Central memory CD8-positive, alpha-beta T cell (primary cell): ENCODE data around the gene CYSLTR1.
"Not testable (repeated sequence)": the region's sequence is repeated elsewhere in the genome, so short reads cannot be mapped to it uniquely, and the experiment has no call there.

ENCODE experiments used
- ATAC-seq: fragments of 150-1000 bp; cut with Tn5 transposase; replicated peaks from 2 replicates; pipeline ENCODE4 v1.10.0; 2022; ENCODE audit warnings: mild to moderate bottlenecking, moderate FRiP score, moderate number of reproducible peaks; ENCODE audit not compliant: poor library complexity, severe bottlenecking; ENCODE audit errors: extremely low read depth
- DNase-seq, 2 donors: peaks; one replicate each; pipeline ENCODE4 v3.0.0; 2021; ENCODE audit warnings: low spot score in 2 of 2
- H3K27ac Mint-ChIP-seq: one replicate; pipeline ENCODE4 v1.8.0; 2022; ENCODE audit warnings: low read depth, mild to moderate bottlenecking, moderate library complexity, mixed read lengths
- H3K27me3 Mint-ChIP-seq: one replicate; pipeline ENCODE4 v1.8.0; 2022; ENCODE audit warnings: mixed read lengths
- H3K36me3 Mint-ChIP-seq: one replicate; pipeline ENCODE4 v1.8.0; 2022; ENCODE audit warnings: mild to moderate bottlenecking, moderate library complexity, mixed read lengths; ENCODE audit not compliant: insufficient read depth
- H3K4me1 Mint-ChIP-seq: one replicate; pipeline ENCODE4 v1.8.0; 2022; ENCODE audit warnings: mixed read lengths
- H3K4me3 Mint-ChIP-seq: one replicate; pipeline ENCODE4 v1.8.0; 2022; ENCODE audit warnings: mild to moderate bottlenecking, moderate library complexity, mixed read lengths
- H3K9me3 Mint-ChIP-seq: one replicate; pipeline ENCODE4 v1.8.0; 2022; ENCODE audit warnings: mixed read lengths

The CYSLTR1 gene

GRCh38 chrX:78316265-78316664, 11.1 kb downstream of the CYSLTR1 start:
- H3K27me3 Mint-ChIP-seq: peaks cover under 1% of the 10 kb centered on the region
- DNase-seq (no peak), ATAC-seq (no peak)
- H3K27ac Mint-ChIP-seq: no peak overlapping the region
- H3K4me3 Mint-ChIP-seq: no peak overlapping the region
- no peaks in the 10 kb centered on the region for H3K9me3 Mint-ChIP-seq
- H3K4me1 Mint-ChIP-seq: peaks cover 6% of the 10 kb centered on the region
- H3K36me3 Mint-ChIP-seq: no peaks in the 10 kb centered on the region

DNA sequence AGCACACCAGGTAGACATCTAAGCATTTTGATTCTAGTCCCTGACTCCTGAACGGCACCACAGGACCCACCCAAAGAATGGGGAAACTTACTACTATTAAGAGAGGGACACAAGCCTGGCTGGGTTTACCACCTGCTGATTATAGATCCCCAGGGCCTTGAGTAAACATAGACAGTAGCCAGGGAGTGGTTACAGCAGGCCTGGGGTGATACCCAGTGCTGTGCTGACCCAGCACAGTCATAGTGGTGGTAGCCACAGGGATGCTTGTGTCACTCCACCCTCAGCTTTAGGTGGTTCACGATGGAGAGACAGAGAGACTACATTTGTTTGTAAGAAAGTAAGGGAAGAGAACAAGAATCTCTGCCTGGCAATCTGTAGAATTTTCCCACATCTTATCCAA, 11.7 kb downstream of the CYSLTR1 start:
- H3K27ac Mint-ChIP-seq: no peak overlapping the region

GRCh38 chrX:78314561-78314960, 12.8 kb downstream of the CYSLTR1 start:
- DNase-seq (no peak), ATAC-seq (no peak)
- Mint-ChIP-seq H3K36me3 (no peaks in the 10 kb centered on the region), H3K27me3 (peaks cover 12% of the 10 kb centered on the region), H3K9me3 (no peaks in the 10 kb centered on the region), H3K27ac (no peak overlapping the region), H3K4me1 (no peaks in the 10 kb centered on the region), H3K4me3 (no peak overlapping the region)

More for the DNA sequence above, 11.7 kb downstream of the CYSLTR1 start:
- H3K4me1 Mint-ChIP-seq: peaks cover 1% of the 10 kb centered on the region
- DNase-seq: no peak
- no peaks in the 10 kb centered on the region for H3K36me3 Mint-ChIP-seq
- ATAC-seq: no peak
- no peaks in the 10 kb centered on the region for H3K9me3 Mint-ChIP-seq
- H3K4me3 Mint-ChIP-seq: no peak overlapping the region
- peaks cover 6% of the 10 kb centered on the region for H3K27me3 Mint-ChIP-seq

GRCh38 chrX:78313526-78313925, 13.9 kb downstream of the CYSLTR1 start:
- no peaks in the 10 kb centered on the region for H3K9me3 Mint-ChIP-seq
- H3K4me3 Mint-ChIP-seq: no peak overlapping the region
- H3K27ac Mint-ChIP-seq: peak overlapping the region; percentile 26
- peaks cover 12% of the 10 kb centered on the region for H3K27me3 Mint-ChIP-seq
- DNase-seq (no peak), ATAC-seq (no peak)
- no peaks in the 10 kb centered on the region for H3K4me1 Mint-ChIP-seq
- no peaks in the 10 kb centered on the region for H3K36me3 Mint-ChIP-seq

- ATAC-seq: no peak
- Mint-ChIP-seq H3K27ac (no peak overlapping the region), H3K4me1 (no peaks in the 10 kb centered on the region), H3K9me3 (no peaks in the 10 kb centered on the region), H3K36me3 (no peaks in the 10 kb centered on the region), H3K27me3 (peaks cover 12% of the 10 kb centered on the region), H3K4me3 (no peak overlapping the region)
- no peak for DNase-seq
These were observed 19.7 kb downstream of the CYSLTR1 start for GRCh38 chrX:78307665-78308064.

DNA sequence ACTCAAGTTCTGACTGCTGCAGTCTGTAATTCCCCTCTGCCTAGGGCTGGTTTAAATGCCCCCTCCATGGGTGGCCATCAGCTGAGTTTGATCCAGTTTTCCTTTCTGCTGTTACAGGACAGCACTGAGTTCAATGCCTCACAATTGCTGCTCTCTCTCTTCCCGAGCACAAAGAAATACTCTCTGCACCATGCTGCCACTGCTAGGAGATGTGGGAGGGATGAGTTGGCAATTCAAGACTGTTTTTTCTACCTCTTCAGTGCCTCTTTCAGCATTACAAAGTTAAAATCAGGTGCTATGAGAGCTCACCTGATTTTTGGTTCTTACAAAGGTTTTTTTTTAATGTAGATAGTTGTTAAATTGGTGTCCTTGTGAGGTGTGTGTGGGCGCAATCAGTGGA, 24.3 kb downstream of the CYSLTR1 start:
- DNase-seq: no peak

DNA sequence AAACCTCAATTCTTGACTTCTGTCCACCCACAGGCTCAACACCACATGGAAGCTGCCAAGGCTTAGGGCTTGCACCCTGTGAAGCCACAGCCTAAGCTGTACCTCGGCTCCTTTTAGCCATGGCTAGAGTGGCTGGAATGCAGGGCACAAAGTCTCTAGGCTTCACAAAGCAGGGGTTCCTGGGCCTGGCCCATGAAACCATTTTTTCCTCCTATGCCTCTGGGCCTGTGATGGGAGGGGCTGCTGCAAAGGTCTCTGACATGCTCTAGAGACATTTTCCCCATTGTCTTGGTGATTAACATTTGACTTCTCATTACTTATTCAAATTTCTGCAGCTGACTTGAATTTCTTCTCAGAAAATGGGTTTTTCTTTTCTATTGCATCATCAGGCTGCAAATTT, 26.5 kb downstream of the CYSLTR1 start:
- not testable (repeated sequence) for H3K27me3 Mint-ChIP-seq, H3K4me1 Mint-ChIP-seq, ATAC-seq, H3K9me3 Mint-ChIP-seq, DNase-seq, H3K36me3 Mint-ChIP-seq, H3K4me3 Mint-ChIP-seq, H3K27ac Mint-ChIP-seq

More for the DNA sequence above, 24.3 kb downstream of the CYSLTR1 start:
- no peaks in the 10 kb centered on the region for H3K4me1 Mint-ChIP-seq
- H3K36me3 Mint-ChIP-seq: peaks cover 2% of the 10 kb centered on the region
- H3K9me3 Mint-ChIP-seq: no peaks in the 10 kb centered on the region
- ATAC-seq: no peak
- peaks cover 2% of the 10 kb centered on the region for H3K27me3 Mint-ChIP-seq
- H3K4me3 Mint-ChIP-seq: no peak overlapping the region
- no peak overlapping the region for H3K27ac Mint-ChIP-seq

DNA sequence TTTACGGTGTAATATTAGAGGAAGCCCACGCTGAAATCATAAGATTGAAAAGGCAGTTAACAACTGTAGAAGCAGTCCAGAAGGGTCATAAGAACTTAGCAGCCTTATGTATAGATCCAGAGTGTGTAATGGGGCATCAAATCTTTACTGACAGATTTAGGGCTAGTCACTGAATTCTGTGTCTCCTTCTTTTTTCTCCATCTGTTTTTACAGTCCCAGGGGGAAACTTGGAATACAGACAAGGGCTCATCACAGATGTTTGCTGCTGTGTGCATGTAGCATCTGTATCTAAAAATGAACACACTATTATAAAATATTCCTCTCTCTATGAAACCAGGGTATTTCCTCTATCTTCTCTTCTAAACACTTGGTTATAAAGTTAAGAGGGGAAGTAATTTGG, 43.9 kb downstream of the CYSLTR1 start:
- no peak for DNase-seq
- Mint-ChIP-seq H3K4me3 (no peak overlapping the region), H3K4me1 (no peaks in the 10 kb centered on the region), H3K9me3 (peaks cover 2% of the 10 kb centered on the region), H3K27me3 (no peaks in the 10 kb centered on the region), H3K27ac (no peak overlapping the region), H3K36me3 (no peaks in the 10 kb centered on the region)
- no peak for ATAC-seq

DNA sequence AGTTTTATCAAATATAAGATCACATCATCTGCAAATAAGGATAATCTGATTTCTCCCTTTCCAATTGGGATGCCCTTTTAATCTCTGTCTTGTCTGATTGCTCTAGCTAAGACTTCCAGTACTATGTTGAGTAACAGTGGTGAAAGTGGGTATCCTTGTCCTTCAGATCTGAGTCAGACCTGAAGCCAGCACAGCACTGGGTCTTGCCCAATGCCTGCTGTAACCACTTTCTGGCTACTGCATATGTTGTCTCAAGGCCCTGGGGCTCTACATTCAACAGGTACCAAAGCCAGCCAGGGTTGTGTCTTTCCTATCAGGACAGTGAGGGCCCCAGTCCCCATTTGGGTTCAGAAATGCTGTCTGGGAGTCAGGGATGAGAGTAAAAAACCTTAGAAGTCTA, 90.3 kb downstream of the CYSLTR1 start:
- no peaks in the 10 kb centered on the region for H3K27me3 Mint-ChIP-seq
- ATAC-seq (no peak), DNase-seq (no peak)
- H3K4me3 Mint-ChIP-seq: no peak overlapping the region
- H3K36me3 Mint-ChIP-seq: no peaks in the 10 kb centered on the region
- H3K4me1 Mint-ChIP-seq: no peaks in the 10 kb centered on the region
- no peaks in the 10 kb centered on the region for H3K9me3 Mint-ChIP-seq
- H3K27ac Mint-ChIP-seq: no peak overlapping the region

DNA sequence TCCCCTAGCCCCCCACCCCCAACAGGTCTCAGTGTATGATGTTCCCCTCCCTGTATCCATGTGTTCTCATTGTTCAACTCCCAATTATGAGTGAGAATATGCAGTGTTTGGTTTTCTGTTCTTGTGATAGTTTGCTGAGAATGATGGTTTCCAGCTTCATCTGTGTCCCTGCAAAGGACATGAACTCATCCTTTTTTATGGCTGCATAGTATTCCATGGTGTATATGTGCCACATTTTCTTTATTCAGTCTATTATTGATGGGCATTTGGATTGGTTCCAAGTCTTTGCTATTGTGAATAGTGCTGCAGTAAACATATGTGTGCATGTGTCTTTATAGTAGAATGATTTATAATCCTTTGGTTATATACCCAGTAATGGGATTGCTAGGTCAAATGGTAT, 101.4 kb downstream of the CYSLTR1 start:
- H3K9me3 Mint-ChIP-seq, DNase-seq, H3K27me3 Mint-ChIP-seq, H3K4me1 Mint-ChIP-seq, ATAC-seq, H3K4me3 Mint-ChIP-seq, H3K36me3 Mint-ChIP-seq, H3K27ac Mint-ChIP-seq: not testable (repeated sequence)
